Measurements from ENCODE around the gene PIGO. TPM values are rescaled to one million over a fixed set of nuclear protein-coding genes. Genes with fewer than 3 reads are reported as not detected.

PIGO gene
- 10.8 and 11.3 TPM in 2 replicates for total RNA-seq

GRCh38 chr9:35096035-35096849 lies at the start of gene PIGO:
PIGO (minus strand) TSS chr9:35096591; CDS start chr9:35095565, 1,026 bp downstream.

GRCh38 chr9:35115680-35116538 lies 19.5 kb upstream of the PIGO start, which contains the start of gene ATOSB:
ATOSB (minus strand) TSS chr9:35115862; CDS start chr9:35108274, 7,588 bp downstream.

GRCh38 chr9:35102769-35103659 lies 6.6 kb upstream of the PIGO start, which contains the start of gene STOML2:
STOML2 (minus strand) TSS chr9:35103131; CDS start chr9:35103094, 37 bp downstream.

GRCh38 chr9:35079426-35080341 lies 16.7 kb downstream of the PIGO start, which contains the start of gene FANCG:
FANCG (minus strand) TSS chr9:35079942; CDS start chr9:35079524, 418 bp downstream.

GRCh38 chr9:35072461-35073278 lies 23.7 kb downstream of the PIGO start, which contains the start of gene VCP:
VCP (minus strand) TSS chr9:35072625; CDS start chr9:35072353, 272 bp downstream.

Other genes with a start within 250 kb of the PIGO start
- 0.05 and 0.06 TPM in 2 replicates for gene PHF24, start 138.3 kb downstream of the PIGO start, total RNA-seq
- 8.4 and 10.0 TPM in 2 replicates for gene DNAJB5, start 106.8 kb downstream of the PIGO start, total RNA-seq
- gene VCP, start 24.0 kb downstream of the PIGO start, total RNA-seq = 189 and 191 TPM in 2 replicates
- 9.1 and 9.5 TPM in 2 replicates for gene FANCG, start 16.6 kb downstream of the PIGO start, total RNA-seq
- 78.0 and 105 TPM in 2 replicates for gene STOML2, start 6.5 kb upstream of the PIGO start, total RNA-seq
- 11.9 and 12.5 TPM in 2 replicates for gene ATOSB, start 19.3 kb upstream of the PIGO start, total RNA-seq
- 15.1 and 16.8 TPM in 2 replicates for gene UNC13B, start 65.4 kb upstream of the PIGO start, total RNA-seq